Activated B cell treated with CpG ODN at 0.5 μM for 24 hours (primary cell): ENCODE data around the gene ALPK1. TPM values are rescaled to one million over a fixed set of nuclear protein-coding genes. Genes with fewer than 3 reads are reported as not detected.
A peak's percentile ranks its signal among the peaks of the same experiment; 100 is the strongest.
"Not testable (repeated sequence)": the region's sequence is repeated elsewhere in the genome, so short reads cannot be mapped to it uniquely, and the experiment has no call there.

Experiments used
- ATAC-seq: fragments of 200-7000 bp; cut with Tn5 transposase; one replicate; pipeline ENCODE4 v1.10.0; 2021; ENCODE audit warnings: low read depth, mild to moderate bottlenecking, moderate library complexity
- CTCF ChIA-PET: fragments of 350-600 bp; sonication (Branson Sonifier 250); formaldehyde crosslinking; loops from one replicate; lab custom pipeline; 2021; ENCODE audit warnings: antibody characterized with exemption; lab: Charles Lee
- POLR2A ChIA-PET: fragments of 350-600 bp; sonication (Branson Sonifier 250); formaldehyde crosslinking; loops from one replicate; lab custom pipeline; 2021; ENCODE audit warnings: antibody characterized with exemption; lab: Charles Lee
- DNase-seq: peaks from one replicate; pipeline ENCODE4 v3.0.0; 2022
- H3K27ac Mint-ChIP-seq: one replicate; pipeline ENCODE4 v1.8.0; 2020; ENCODE audit warnings: mixed read lengths
- H3K27me3 Mint-ChIP-seq: one replicate; pipeline ENCODE4 v1.8.0; 2021; ENCODE audit warnings: mixed read lengths
- H3K36me3 Mint-ChIP-seq: one replicate; pipeline ENCODE4 v1.8.0; 2021; ENCODE audit warnings: low read depth, mixed read lengths
- H3K4me1 Mint-ChIP-seq: one replicate; pipeline ENCODE4 v1.8.0; 2021; ENCODE audit warnings: mixed read lengths
- H3K4me3 Mint-ChIP-seq: one replicate; pipeline ENCODE4 v1.8.0; 2020; ENCODE audit warnings: mild to moderate bottlenecking, mixed read lengths
- H3K9me3 Mint-ChIP-seq: one replicate; pipeline ENCODE4 v1.8.0; 2020; ENCODE audit warnings: mixed read lengths
- intact Hi-C: fragments of 100-400 bp; cut with micrococcal nuclease; formaldehyde crosslinking; loops from one replicate; pipeline ENCODE4 v1.15.1; 2024
- total RNA-seq: library from RNA; stranded (reverse); gene quantifications from 2 replicates; pipeline ENCODE4 v1.2.3, GENCODE V29; 2022
- TF ChIP-seq, protein P1 (sequence below): fragments of 200-600 bp; IDR thresholded peaks from one replicate; pipeline ENCODE4 v1.8.0; 2022; ENCODE audit warnings: antibody characterized with exemption, mild to moderate bottlenecking

ALPK1 gene
- total RNA-seq, 1 donor from 2014 or later: 26.7 TPM

DNA sequence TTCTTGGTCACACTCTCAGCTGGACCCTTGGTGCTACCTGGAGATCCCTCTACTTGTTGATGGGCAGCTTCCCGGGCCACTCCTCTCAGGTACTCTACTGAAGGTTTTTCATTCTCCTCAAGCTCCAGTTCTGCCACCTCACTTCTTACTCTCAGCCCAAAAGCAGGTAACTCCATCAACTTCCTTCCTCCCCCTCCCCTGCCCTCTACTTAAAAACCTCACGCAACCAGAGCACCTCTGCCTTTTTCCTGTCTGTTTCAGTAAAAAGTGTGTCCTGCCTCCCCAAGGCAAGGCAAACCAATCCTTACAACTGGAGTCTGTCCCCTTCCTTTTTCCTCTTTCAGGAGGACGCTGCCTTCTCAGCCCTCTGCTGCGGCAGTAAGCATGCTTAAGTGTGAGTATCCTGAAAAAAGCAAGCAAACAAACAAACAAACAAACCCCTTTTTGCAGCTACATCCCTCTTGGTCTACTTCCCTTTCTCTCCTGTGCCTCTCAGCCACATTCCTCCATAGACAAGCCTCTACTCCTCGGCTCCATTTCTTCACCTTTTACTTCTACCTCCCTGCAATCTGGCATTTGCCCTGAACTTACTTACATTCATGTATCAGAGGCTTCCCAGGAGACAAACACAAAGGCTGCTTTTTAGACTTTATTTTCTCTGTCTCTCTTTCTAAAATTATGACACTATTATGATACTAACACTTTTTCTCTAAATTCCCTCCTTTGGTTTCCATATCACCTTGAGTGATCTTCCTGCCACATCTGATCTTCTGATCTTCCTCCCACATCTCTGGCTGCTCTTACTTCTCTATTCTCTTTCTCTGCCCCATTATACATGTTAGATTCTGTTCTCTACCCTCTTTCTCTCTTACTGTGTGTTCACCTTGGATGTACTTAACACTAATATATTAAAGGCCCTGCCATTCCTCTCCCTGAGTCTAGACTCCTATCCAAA, 5.4 kb downstream of the ALPK1 start:
- H3K36me3 Mint-ChIP-seq: no peaks in the 10 kb centered on the region
- H3K27ac Mint-ChIP-seq: no peak overlapping the region
- no peak overlapping the region for H3K4me3 Mint-ChIP-seq
- H3K27me3 Mint-ChIP-seq: no peaks in the 10 kb centered on the region
- ChIA-PET POLR2A (interaction anchor here (1.2 to 2.2 kb wide), 4 partner anchors 14 to 23 kb away, joined by 4 to 9 read pairs (median 6); partner anchors contain the start of gene TIFA), CTCF (no interaction called here)
- ATAC-seq (no peak), DNase-seq (no peak)
- TF ChIP-seq, protein P1, sequence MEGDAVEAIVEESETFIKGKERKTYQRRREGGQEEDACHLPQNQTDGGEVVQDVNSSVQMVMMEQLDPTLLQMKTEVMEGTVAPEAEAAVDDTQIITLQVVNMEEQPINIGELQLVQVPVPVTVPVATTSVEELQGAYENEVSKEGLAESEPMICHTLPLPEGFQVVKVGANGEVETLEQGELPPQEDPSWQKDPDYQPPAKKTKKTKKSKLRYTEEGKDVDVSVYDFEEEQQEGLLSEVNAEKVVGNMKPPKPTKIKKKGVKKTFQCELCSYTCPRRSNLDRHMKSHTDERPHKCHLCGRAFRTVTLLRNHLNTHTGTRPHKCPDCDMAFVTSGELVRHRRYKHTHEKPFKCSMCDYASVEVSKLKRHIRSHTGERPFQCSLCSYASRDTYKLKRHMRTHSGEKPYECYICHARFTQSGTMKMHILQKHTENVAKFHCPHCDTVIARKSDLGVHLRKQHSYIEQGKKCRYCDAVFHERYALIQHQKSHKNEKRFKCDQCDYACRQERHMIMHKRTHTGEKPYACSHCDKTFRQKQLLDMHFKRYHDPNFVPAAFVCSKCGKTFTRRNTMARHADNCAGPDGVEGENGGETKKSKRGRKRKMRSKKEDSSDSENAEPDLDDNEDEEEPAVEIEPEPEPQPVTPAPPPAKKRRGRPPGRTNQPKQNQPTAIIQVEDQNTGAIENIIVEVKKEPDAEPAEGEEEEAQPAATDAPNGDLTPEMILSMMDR: no peak
- no peaks in the 10 kb centered on the region for H3K9me3 Mint-ChIP-seq
- H3K4me1 Mint-ChIP-seq: peaks cover 23% of the 10 kb centered on the region
- intact Hi-C loops: loop anchor here (1.0 kb wide), 1 partner anchor 10 kb away; no protein-coding TSS in a partner anchor

DNA sequence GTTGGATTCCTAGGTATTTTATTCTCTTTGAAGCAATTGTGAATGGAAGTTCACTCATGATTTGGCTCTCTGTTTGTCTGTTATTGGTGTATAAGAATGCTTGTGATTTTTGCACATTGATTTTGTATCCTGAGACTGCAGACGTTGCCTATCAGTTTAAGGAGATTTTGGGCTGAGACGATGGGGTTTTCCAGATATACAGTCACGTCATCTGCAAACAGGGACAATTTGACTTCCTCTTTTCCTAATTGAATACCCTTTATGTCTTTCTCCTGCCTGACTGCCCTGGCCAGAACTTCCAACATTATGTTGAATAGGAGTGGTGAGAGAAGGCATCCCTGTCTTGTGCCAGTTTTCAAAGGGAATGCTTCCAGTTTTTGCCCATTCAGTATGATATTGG, 8.3 kb downstream of the ALPK1 start:
- not testable (repeated sequence) for H3K27ac Mint-ChIP-seq, ATAC-seq

DNA sequence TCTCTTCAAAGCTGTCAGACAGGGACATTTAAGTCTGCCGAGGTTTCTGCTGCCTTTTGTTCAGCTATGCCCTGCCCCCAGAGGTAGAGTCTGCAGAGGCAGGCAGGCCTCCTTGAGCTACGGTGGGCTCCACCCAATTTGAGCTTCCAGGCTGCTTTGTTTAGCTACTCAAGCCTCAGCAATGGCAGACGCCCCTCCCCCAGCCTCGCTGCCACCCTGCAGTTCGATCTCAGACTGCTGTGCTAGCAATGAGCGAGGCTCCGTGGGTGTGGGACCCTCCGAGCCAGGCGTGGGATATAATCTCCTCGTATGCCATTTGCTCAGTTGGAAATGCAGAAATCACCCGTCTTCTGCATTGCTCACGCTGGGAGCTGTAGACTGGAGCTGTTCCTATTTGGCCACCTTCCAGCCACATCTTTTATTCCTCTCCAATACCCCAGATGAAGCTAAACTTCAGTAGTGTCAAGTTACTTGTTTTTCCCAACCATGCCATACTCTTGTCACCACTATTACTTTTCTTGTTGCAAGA, 12.2 kb downstream of the ALPK1 start:
- CTCF ChIA-PET: interaction anchor here (1.0 kb wide), 1 partner anchor 11 kb away, joined by 4 read pairs; no protein-coding TSS in a partner anchor

More for the DNA sequence above, 8.3 kb downstream of the ALPK1 start:
- H3K36me3 Mint-ChIP-seq, H3K4me3 Mint-ChIP-seq, DNase-seq, CTCF ChIA-PET, intact Hi-C loops, H3K27me3 Mint-ChIP-seq, POLR2A ChIA-PET, H3K4me1 Mint-ChIP-seq, H3K9me3 Mint-ChIP-seq: not testable (repeated sequence)

DNA sequence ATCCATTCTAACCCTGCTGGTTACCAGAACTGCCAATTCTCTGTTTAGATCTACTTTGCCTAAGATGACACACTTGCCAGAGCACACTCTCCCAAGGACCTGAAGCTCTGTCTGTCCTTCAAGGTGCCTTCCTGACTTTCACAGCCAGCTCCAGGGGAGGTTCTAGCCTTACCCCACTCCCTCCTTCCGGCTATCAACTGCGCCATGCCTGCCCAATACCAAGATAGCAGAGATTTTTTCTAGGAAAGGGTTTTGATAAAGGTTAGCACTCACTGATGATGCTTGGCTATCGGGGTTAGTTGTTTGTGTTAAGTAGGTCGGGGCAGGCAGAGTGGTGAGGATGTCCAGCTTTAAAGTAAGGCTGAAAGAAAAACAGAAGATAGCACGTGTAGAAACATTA, 14.3 kb downstream of the ALPK1 start:
- ChIA-PET CTCF (interaction anchor here (0.9 to 2.8 kb wide), 5 partner anchors 10 to 32 kb away, joined by 3 to 13 read pairs (median 4); no protein-coding TSS in a partner anchor), POLR2A (interaction anchor here (0.6 to 3.8 kb wide), 6 partner anchors 14 to 79 kb away, joined by 3 to 27 read pairs (median 7); partner anchors contain the start of genes ALPK1, AP1AR and TIFA)
- H3K4me1 Mint-ChIP-seq: peaks cover 24% of the 10 kb centered on the region
- no peak overlapping the region for H3K4me3 Mint-ChIP-seq
- no peaks in the 10 kb centered on the region for H3K9me3 Mint-ChIP-seq
- TF ChIP-seq, protein P1: no peak
- peaks cover 5% of the 10 kb centered on the region for H3K36me3 Mint-ChIP-seq
- H3K27me3 Mint-ChIP-seq: no peaks in the 10 kb centered on the region
- intact Hi-C loops: no loop called here
- DNase-seq (no peak), ATAC-seq (no peak)
- peak overlapping the region; percentile 75 for H3K27ac Mint-ChIP-seq

More for the DNA sequence above, 12.2 kb downstream of the ALPK1 start:
- H3K36me3 Mint-ChIP-seq, H3K4me3 Mint-ChIP-seq, ATAC-seq, intact Hi-C loops, H3K27ac Mint-ChIP-seq, H3K9me3 Mint-ChIP-seq, H3K27me3 Mint-ChIP-seq, DNase-seq: not testable (repeated sequence)
- POLR2A ChIA-PET: interaction anchor here (0.6 to 2.3 kb wide), 2 partner anchors 12 to 24 kb away, joined by 7 to 14 read pairs; partner anchors contain the start of genes ALPK1 and TIFA
- H3K4me1 Mint-ChIP-seq: peaks cover 16% of the 10 kb centered on the region

DNA sequence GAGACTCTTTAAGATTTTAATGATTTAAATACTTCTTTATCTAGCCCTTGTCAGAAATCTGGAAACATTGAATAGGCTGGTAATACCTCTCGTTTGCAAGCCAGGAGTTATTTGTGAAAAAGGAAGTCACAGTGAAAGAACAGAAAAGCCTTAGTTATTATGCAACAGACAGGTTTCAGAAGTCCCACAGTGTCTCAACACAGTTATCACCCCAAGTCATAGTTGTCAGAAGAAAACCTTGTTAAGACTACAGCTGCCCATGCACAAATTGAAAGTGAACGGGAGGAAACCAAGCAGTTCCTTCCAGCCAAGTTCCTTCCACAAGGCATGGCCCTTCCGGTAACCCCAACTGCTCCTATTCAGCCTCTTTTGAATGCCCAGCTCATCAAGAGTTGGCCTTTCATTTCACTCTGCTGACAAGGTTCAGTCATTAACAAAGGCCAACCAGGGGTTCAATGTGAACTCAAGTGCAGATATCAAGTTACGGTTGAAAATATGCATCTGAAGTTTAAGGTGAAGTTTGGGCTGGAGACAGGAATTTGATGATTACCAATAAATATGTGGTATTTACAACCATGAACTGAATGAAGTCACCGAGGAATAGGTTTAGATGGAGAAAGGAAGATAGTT, 15.6 kb downstream of the ALPK1 start:
- TF ChIP-seq, protein P1: no peak
- no peaks in the 10 kb centered on the region for H3K9me3 Mint-ChIP-seq
- POLR2A ChIA-PET: interaction anchor here (0.9 to 3.8 kb wide), 5 partner anchors 15 to 81 kb away, joined by 4 to 27 read pairs (median 7); partner anchors contain the start of genes ALPK1, AP1AR and TIFA
- intact Hi-C loops: loop anchor here (1.0 to 2.0 kb wide), 6 partner anchors 9 to 325 kb away; partner anchors contain the start of genes ALPK1, AP1AR, LARP7 and TIFA
- peaks cover 19% of the 10 kb centered on the region for H3K4me1 Mint-ChIP-seq
- no peak for DNase-seq
- H3K36me3 Mint-ChIP-seq: peaks cover 5% of the 10 kb centered on the region
- H3K27ac Mint-ChIP-seq: no peak overlapping the region
- CTCF ChIA-PET: interaction anchor here (1.2 to 2.8 kb wide), 3 partner anchors 9 to 33 kb away, joined by 4 to 13 read pairs (median 4); no protein-coding TSS in a partner anchor
- peak; percentile 87 for ATAC-seq
- H3K4me3 Mint-ChIP-seq: no peak overlapping the region
- no peaks in the 10 kb centered on the region for H3K27me3 Mint-ChIP-seq
